ENCODE measurements around the gene EDA.

DNA sequence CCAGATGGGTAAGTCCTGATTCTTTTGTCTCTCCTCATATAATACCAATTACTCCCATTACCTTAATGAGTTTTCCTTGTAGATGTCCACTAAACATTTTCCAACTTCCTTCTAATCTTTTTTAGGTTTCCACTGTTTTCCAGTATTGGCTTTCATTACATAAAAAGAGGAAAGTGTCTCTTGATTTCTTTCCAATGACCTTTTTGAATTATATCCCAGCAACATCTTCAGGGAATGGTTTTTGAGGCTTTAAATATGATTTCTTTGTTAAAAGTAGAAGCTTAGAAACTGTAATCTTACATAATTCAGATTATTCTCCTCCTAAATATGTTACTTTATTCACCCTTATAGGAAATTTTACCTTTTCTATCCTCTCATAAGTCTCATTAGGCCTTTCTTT is 298.9 kb downstream of the EDA start:
- TF ChIP-seq, protein P1, sequence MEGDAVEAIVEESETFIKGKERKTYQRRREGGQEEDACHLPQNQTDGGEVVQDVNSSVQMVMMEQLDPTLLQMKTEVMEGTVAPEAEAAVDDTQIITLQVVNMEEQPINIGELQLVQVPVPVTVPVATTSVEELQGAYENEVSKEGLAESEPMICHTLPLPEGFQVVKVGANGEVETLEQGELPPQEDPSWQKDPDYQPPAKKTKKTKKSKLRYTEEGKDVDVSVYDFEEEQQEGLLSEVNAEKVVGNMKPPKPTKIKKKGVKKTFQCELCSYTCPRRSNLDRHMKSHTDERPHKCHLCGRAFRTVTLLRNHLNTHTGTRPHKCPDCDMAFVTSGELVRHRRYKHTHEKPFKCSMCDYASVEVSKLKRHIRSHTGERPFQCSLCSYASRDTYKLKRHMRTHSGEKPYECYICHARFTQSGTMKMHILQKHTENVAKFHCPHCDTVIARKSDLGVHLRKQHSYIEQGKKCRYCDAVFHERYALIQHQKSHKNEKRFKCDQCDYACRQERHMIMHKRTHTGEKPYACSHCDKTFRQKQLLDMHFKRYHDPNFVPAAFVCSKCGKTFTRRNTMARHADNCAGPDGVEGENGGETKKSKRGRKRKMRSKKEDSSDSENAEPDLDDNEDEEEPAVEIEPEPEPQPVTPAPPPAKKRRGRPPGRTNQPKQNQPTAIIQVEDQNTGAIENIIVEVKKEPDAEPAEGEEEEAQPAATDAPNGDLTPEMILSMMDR (IDR thresholded peaks at IDR 0.05), result no peak
- TF ChIP-seq POLR2A (IDR thresholded peaks at IDR 0.05) (no peak), EP300 (IDR thresholded peaks at IDR 0.05; ENCODE audit: low read depth) (no peak), POLR2AphosphoS5 (IDR thresholded peaks at IDR 0.05) (no peak)
